ENCODE data around the gene GCSAM.

Gene GCSAM

DNA sequence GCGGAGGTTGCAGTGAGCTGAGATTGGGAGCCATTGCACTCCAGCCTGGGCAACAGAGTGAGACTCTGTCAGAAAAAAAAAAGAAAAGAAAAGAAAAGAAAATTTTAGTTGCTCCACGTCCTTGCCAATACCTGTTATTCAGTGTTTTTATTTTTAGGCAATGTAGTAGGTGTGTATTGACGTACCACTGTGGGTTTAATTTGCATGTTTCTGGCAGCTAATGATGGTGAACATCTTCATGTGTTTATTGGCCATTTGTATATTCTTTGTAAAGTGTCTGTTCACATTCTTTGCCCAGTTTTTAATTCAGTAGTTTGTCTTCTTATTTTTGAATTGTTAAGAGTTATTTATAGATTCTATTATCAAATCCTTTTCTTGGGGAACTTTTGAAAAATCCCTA, 38.1 kb upstream of the GCSAM start:
- Histone ChIP-seq H4K20me1 (ENCODE audit: insufficient read depth, low read length) (no peaks in the 10 kb centered on the region), H3K4me1 (ENCODE audit: insufficient read depth, low read length, severe bottlenecking) (no peaks in the 10 kb centered on the region), H3K27me3 (ENCODE audit: insufficient read depth, low read length) (no peaks in the 10 kb centered on the region), H3F3A (ENCODE audit: insufficient read depth, low read length) (no peaks in the 10 kb centered on the region), H3K9me3 (ENCODE audit: low read length) (0 out of 2 replicates have a peak, but pooled peaks cover 3% of the 10 kb centered on the region), H3K4me2 (ENCODE audit: low read length) (no peak overlapping the region), H3K4me3 (ENCODE audit: low read depth, low read length, poor library complexity, severe bottlenecking) (no peak overlapping the region), H3K9me2 (ENCODE audit: low read depth, low read length) (no peaks in the 10 kb centered on the region), H2AFZ (ENCODE audit: low read length) (no peak overlapping the region), H3K9ac (ENCODE audit: low read length) (no peak overlapping the region), H3K27ac (ENCODE audit: low read depth, low read length, poor library complexity, severe bottlenecking) (no peak overlapping the region), H3K36me3 (ENCODE audit: insufficient read depth, low read length) (no peaks in the 10 kb centered on the region), H3K79me2 (ENCODE audit: insufficient read depth, low read length) (no peaks in the 10 kb centered on the region)
- no peak for TF ChIP-seq EZH2 (IDR thresholded peaks at IDR 0.05; ENCODE audit: borderline replicate concordance, low read length)
- TF ChIP-seq, protein P1, sequence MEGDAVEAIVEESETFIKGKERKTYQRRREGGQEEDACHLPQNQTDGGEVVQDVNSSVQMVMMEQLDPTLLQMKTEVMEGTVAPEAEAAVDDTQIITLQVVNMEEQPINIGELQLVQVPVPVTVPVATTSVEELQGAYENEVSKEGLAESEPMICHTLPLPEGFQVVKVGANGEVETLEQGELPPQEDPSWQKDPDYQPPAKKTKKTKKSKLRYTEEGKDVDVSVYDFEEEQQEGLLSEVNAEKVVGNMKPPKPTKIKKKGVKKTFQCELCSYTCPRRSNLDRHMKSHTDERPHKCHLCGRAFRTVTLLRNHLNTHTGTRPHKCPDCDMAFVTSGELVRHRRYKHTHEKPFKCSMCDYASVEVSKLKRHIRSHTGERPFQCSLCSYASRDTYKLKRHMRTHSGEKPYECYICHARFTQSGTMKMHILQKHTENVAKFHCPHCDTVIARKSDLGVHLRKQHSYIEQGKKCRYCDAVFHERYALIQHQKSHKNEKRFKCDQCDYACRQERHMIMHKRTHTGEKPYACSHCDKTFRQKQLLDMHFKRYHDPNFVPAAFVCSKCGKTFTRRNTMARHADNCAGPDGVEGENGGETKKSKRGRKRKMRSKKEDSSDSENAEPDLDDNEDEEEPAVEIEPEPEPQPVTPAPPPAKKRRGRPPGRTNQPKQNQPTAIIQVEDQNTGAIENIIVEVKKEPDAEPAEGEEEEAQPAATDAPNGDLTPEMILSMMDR (IDR thresholded peaks at IDR 0.05; ENCODE audit: low read length) = no peak

DNA sequence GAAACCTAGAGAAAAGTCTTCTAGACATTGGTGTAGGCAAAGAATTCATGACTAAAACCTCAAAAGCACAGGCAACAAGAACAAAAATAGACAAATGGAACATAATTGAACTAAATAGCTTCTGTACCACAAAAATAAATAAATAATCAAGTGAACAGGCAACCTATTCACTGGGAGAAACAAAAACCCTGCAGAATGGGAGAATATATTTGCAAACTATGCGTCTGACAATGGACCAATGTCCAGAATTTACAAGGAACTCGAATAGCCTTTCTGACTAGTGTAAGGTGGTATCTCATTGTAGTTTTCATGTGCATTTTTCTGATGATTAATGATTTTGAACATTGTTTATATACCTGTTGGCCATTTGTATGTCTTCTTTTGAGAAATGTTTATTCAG, 37.0 kb upstream of the GCSAM start:
- TF ChIP-seq, protein P1 (IDR thresholded peaks at IDR 0.05; ENCODE audit: low read length) = no peak
- TF ChIP-seq EZH2 (IDR thresholded peaks at IDR 0.05; ENCODE audit: borderline replicate concordance, low read length) = no peak
- Histone ChIP-seq H3K4me2 (ENCODE audit: low read length) (no peak overlapping the region), H3K27ac (ENCODE audit: low read depth, low read length, poor library complexity, severe bottlenecking) (no peak overlapping the region), H3K79me2 (ENCODE audit: insufficient read depth, low read length) (no peaks in the 10 kb centered on the region), H4K20me1 (ENCODE audit: insufficient read depth, low read length) (no peaks in the 10 kb centered on the region), H3K9me3 (ENCODE audit: low read length) (0 out of 2 replicates have a peak, but pooled peaks cover 3% of the 10 kb centered on the region), H3K9me2 (ENCODE audit: low read depth, low read length) (no peaks in the 10 kb centered on the region), H2AFZ (ENCODE audit: low read length) (no peak overlapping the region), H3K4me3 (ENCODE audit: low read depth, low read length, poor library complexity, severe bottlenecking) (no peak overlapping the region), H3K27me3 (ENCODE audit: insufficient read depth, low read length) (no peaks in the 10 kb centered on the region), H3K9ac (ENCODE audit: low read length) (no peak overlapping the region), H3F3A (ENCODE audit: insufficient read depth, low read length) (no peaks in the 10 kb centered on the region), H3K4me1 (ENCODE audit: insufficient read depth, low read length, severe bottlenecking) (no peaks in the 10 kb centered on the region), H3K36me3 (ENCODE audit: insufficient read depth, low read length) (no peaks in the 10 kb centered on the region)

DNA sequence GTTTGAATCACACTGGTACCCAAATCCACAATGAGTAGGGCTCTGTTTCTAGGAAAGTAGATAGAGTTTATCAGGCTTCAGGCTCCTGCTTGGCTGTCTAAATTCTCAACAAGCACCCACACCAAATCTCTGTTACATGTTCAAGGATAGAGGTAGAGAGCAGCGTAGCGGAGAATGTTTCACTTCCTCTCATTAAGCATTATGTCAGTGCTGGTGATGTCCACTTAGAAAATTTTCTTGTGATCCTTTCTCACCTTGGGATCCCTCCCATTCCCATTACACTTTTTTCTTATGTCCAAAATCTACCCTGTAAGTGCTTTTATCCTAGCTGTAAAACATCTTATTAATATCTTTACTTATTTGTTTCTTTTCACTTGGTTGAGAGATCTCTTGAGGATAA, 34.7 kb upstream of the GCSAM start:
- Histone ChIP-seq H3K4me2 (ENCODE audit: low read length) (no peak overlapping the region), H4K20me1 (ENCODE audit: insufficient read depth, low read length) (no peaks in the 10 kb centered on the region), H3K9ac (ENCODE audit: low read length) (no peak overlapping the region), H3K36me3 (ENCODE audit: insufficient read depth, low read length) (no peaks in the 10 kb centered on the region), H3K4me3 (ENCODE audit: low read depth, low read length, poor library complexity, severe bottlenecking) (no peak overlapping the region), H3K27me3 (ENCODE audit: insufficient read depth, low read length) (no peaks in the 10 kb centered on the region), H3F3A (ENCODE audit: insufficient read depth, low read length) (no peaks in the 10 kb centered on the region), H3K79me2 (ENCODE audit: insufficient read depth, low read length) (no peaks in the 10 kb centered on the region), H3K9me2 (ENCODE audit: low read depth, low read length) (no peaks in the 10 kb centered on the region), H2AFZ (ENCODE audit: low read length) (no peak overlapping the region), H3K9me3 (ENCODE audit: low read length) (0 out of 2 replicates have a peak, but pooled peaks cover 3% of the 10 kb centered on the region), H3K27ac (ENCODE audit: low read depth, low read length, poor library complexity, severe bottlenecking) (no peak overlapping the region), H3K4me1 (ENCODE audit: insufficient read depth, low read length, severe bottlenecking) (no peaks in the 10 kb centered on the region)
- TF ChIP-seq, protein P1 (IDR thresholded peaks at IDR 0.05; ENCODE audit: low read length) = no peak
- no peak for TF ChIP-seq EZH2 (IDR thresholded peaks at IDR 0.05; ENCODE audit: borderline replicate concordance, low read length)

Measured in OCI-LY1 (cell line).